SK-N-DZ (cell line): ENCODE results near the gene CYB5D1.
A peak's percentile ranks its signal among the peaks of the same experiment; 100 is the strongest.

Source experiments
- DNase-seq: peaks from one replicate; pipeline ENCODE4 v3.0.0-alpha.2; 2015; ENCODE audit warnings: low spot score

The CYB5D1 gene

GRCh38 chr17:7833795-7834541 is 23.8 kb upstream of the CYB5D1 start, which contains the start of gene KDM6B:
Gene KDM6B (plus strand): TSS chr17:7834217. CDS start chr17:7845555, 11,338 bp downstream.
- peak; percentile 93 for DNase-seq

- DNase-seq, result no peak
Measured at GRCh38 chr17:7834542-7834956, 23.3 kb upstream of the CYB5D1 start.

GRCh38 chr17:7834957-7835813 is 22.6 kb upstream of the CYB5D1 start:
- DNase-seq, result peak; percentile 99

DNA sequence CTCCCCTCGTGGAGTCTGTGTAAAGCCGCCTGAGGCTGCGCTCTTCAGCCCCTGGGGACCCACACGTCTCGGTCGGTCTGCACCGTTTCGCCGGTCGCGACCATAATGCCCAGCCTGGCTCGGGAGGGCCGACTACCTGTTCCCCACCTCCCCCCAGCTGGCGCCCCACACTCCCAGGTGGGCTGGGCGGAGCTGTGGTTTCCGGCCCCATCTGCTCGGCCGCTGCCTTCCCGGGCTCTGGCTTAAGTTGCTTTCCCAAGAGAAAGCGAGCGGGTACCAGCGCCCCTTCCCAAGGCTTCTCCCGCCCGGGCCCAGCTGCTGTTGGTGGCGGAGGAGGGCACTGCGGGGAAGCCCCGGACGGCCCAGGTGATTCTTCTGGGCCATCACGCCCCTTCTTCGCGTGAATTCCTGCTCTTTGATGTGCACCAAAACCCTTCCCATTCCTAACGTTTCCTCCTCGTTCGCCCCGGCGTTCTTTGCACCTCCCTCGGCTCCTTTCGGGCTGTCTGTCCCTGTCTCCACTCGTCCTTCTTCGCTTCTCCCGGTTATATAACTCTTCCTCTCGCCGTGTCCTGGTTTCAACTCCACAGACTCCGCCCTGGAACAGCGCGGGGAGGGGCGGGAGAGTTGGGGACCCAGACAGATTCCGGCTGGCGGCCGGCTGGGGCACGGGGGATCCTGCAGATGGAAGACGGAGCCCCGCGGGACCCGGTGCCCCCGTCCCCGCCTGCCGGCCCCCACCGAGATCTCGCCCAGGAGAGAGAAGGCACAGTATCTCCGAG is 21.8 kb upstream of the CYB5D1 start:
- DNase-seq, result peak; percentile 74

DNA sequence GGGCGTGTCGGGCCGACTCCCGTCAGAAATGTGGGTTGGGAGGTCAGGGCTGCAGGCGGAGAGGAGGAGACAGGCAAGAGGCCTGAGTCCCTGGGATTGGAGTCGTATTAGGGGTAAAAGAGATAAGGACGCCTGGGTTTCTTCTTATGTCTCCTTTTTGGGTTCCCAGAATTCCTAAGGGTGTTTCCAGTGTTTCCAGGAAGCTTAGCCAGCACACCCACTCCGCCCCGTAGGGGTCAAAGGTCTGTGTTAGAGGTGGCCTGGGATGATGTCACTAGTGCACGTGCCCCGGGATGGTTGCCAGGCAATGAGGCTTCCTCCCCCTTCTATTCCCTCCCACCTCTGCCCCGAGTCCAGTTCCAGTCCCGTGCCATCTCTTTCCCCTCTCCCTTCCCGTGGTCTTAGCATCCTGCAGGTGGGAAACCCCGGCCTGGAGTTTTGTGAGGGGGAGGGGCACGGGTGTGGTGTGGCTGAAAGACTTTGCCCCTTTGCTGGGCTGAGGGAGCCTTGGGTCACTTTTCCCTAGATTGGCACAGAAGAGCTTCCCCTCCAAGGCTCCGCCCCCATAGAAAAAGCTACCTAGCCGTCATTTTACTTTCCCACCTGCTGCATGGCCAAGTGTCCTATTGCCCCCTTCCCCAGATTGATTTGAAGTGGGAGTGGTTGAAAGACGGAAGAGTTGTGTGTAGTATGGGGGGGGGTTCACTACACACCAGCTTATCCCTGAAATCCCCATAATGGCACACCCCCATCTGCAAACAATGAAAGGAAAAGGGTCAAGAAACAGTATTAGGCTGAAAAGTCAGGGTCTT is 21.0 kb upstream of the CYB5D1 start:
- peak; percentile 99 for DNase-seq

DNA sequence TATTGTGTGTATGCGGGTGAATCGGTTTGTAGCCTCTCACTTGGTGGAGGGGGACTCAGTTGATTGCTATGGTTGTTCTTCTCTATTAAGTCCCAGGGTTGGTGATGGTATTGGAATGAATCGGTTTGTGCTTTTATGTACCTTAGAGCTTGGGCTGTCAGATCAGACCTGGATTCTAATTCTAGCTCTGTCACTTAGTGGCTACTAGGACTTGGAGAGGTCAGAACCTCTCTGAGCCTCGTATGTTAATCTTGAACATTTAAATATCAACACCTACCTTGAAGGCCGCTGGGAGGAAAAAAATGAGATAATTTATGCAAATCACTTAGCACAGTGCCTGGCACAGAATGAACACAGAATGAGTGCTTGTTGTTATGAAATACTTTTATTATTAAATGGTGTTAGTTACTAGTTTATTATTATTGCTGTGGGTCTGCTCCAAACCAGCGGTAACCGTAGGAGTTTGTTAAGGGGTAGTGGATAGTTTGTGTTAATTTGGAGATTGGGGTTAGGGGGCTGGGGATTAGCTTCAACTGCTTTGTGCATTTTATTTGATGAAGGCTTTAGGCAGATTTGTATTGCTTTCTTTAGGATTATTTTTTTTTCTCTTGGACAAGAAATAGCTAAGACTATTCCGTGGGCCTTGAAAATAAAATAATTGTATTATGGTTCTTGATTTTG is 20.3 kb upstream of the CYB5D1 start:
- peak; percentile 43 for DNase-seq

- DNase-seq, result peak; percentile 83
Measured at GRCh38 chr17:7838090-7839075, 19.4 kb upstream of the CYB5D1 start.

DNA sequence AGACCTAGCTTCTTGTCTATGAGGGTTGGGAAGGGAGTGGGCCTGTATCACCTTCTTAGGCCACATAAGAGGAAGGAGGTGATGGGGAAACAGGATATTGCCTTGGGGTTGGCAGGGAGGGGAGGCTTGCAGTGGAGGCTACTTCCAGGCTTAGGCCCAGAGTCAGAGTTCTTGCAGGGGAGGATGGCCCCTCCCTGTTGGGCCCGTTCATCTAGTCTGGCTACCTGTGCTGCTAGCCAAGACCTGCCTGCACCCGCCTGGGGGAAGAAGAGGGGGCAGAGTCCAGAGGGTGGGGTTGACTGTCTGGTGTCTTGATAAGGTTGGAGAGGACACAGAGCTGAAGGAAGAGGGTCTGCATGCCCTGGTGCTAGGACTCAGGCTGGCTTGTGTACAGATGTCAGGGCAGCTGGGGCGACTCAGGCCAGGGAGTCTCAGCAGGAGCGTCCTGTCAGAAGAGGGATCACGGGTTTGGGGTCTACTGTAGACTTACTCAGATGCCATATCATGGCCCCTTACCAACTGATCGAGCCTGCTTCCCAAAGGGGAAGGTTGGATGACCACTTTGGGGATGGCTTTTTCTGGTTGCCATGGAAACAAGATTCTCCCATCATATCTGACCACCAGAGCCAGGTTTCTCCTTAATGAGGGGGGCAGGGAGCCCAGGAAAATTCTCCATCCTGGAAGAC is 18.5 kb upstream of the CYB5D1 start:
- DNase-seq, result no peak

DNA sequence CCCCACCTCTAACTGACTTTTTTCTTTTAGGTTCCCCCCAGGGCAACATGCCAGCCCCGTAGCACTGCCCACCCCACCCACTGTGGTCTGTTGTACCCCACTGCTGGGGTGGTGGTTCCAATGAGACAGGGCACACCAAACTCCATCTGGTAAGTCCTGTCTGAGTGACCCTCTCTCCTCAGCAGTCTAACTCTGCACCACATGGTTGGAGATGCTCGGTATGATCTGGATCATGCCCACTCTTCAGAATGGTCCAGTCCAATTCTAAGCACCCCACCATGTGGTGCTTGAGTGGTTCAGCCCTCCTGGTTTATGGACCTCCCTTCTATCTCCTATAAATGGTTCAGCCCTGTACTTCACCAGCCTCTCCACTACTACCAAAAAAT is 17.9 kb upstream of the CYB5D1 start:
- no peak for DNase-seq

DNA sequence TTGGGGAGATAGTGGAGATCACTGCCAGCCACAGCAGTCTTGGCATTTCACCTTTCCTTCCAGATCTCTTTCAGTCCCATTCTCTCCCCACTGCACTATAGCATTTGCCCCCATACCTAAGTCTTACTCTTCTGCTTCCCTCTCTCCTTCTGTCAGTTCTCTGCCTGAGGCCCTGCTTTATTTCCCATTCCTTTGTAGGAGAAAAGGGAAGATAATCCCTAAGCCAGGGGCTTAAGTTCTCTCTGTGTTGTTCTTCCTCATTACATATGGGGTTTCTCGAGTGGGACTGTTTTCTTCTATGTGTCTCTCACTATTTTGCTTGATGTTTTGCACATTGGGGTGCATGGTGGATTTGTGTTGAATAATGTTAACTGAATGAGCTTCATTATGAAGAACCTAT is 17.4 kb upstream of the CYB5D1 start:
- no peak for DNase-seq

DNA sequence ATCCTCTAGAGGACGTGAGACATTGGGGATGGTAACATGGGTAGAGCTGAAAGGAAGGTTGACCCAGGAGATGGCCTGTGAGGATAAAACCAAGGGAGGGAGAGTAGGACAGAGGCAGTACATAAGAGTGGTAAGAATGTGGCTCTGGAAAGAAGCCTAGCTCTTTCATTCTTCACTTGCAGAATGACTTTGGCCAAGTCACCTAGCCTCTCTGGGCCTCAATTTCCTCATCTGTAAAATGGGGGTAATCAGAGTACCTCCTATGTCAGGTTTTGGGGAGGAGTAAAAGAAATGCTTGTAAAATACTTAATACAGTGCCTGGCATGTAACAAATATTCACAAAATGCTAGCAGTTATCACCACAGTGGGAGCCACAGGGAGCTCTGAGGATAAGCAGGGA is 16.9 kb upstream of the CYB5D1 start:
- no peak for DNase-seq

DNA sequence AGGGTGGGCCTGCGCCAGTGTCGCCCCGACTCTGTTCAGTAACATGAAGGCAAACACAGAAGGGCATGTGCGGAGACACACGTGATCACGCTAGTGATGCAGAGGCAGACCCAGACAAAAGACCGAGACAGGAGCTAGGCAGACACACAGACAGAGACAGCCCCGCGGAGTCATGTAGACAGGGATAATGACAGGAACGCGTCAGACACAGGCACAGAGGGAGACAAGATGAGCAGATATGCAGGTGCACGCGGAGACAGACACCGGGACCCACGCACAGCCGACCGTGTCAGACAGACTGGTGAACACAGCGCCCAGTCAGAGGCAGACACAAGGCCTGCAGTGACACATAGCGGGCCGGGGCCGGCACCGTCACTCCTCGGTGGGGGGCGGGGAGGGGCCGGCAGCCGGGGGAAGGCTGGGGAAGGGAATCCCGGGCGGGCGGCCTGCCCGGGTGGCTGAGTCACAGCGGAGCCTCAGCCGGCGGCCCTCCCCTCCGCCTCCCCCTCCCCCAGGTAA is 16.3 kb upstream of the CYB5D1 start:
- peak; percentile 77 for DNase-seq

GRCh38 chr17:7841915-7842379 is 15.9 kb upstream of the CYB5D1 start:
- DNase-seq, result peak; percentile 91

GRCh38 chr17:7842380-7843256 is 15.2 kb upstream of the CYB5D1 start:
- no peak for DNase-seq

- no peak for DNase-seq
Measured at GRCh38 chr17:7843257-7843535, 14.6 kb upstream of the CYB5D1 start.

- DNase-seq, result peak; percentile 66
Measured at GRCh38 chr17:7843536-7844291, 14.1 kb upstream of the CYB5D1 start.
